ENCODE data around the gene MUSTN1.

DNA sequence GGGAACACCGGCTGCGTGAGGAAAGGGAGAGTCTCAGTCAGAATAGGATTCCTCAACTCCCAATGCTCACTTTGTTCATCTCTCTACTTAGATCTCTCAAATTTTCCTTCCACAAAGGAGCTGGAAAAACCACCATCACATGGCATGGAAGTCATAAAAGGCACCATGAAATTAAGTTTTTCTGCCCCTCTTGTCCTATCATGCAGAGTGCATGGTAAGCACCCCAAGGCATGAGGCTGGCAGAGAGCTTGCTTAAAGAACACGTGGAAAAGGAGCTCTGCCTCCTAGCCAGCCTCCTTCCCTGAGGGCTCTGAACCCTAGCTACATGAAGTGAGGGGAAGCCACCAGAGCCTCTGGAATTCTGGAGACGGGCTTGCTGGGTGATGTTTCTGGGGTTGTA is 44.8 kb upstream of the MUSTN1 start:
- TF ChIP-seq ZNF274 (IDR thresholded peaks at IDR 0.05; ENCODE audit: low read depth, low read length): no peak
- TF ChIP-seq YY1 (IDR thresholded peaks at IDR 0.05; ENCODE audit: insufficient read depth, insufficient read length): no peak
- no peak for TF ChIP-seq SUZ12 (IDR thresholded peaks at IDR 0.05; ENCODE audit: extremely low read depth, insufficient read depth, insufficient read length)

Measured in NT2/D1 (cell line).